ENCODE measurements around the gene NOSTRIN. TPM values are rescaled to one million over a fixed set of nuclear protein-coding genes. Genes with fewer than 3 reads are reported as not detected.
"Not testable (repeated sequence)": the region's sequence is repeated elsewhere in the genome, so short reads cannot be mapped to it uniquely, and the experiment has no call there.

The NOSTRIN gene
- total and polyA plus RNA-seq, 2 donors (not counting 3 experiments of a cell fraction or from before 2014, with no cell fraction given): 0.03 to 0.75 TPM

- Histone ChIP-seq H3K4me1 (ENCODE audit: control insufficient read depth, extremely low read depth, insufficient read depth, low read length) (no peaks in the 10 kb centered on the region), H3K4me2 (ENCODE audit: insufficient read depth, low read length) (no peak overlapping the region), H3K36me3 (ENCODE audit: control insufficient read depth in 2 of 2, extremely low read depth in 1 of 2, insufficient read depth in 2 of 2, low read length in 2 of 2) (peaks cover 0 to 2% of the 10 kb centered on the region in 2 experiments), H3K79me2 (ENCODE audit: control insufficient read depth, insufficient read depth, low read length) (no peaks in the 10 kb centered on the region), H3K27ac (ENCODE audit: insufficient read depth, low read depth, low read length) (no peak overlapping the region), H3K9ac (replicated peaks; ENCODE audit: extremely low read depth, insufficient read depth, low read length) (no peak overlapping the region), H2AFZ (ENCODE audit: low read depth, low read length) (no peak overlapping the region), H3K4me3 (replicated peaks in 1 of 3; ENCODE audit: insufficient read depth in 1 of 3, low read depth in 1 of 3, low read length in 3 of 3) (no peak overlapping the region), H3K9me3 (replicated peaks; ENCODE audit: control insufficient read depth, insufficient read depth, low read length) (no peaks in the 10 kb centered on the region), H3K9me1 (replicated peaks; ENCODE audit: control insufficient read depth, extremely low read depth, insufficient read depth, low read length) (no peaks in the 10 kb centered on the region), H4K20me1 (replicated peaks; ENCODE audit: control insufficient read depth, extremely low read depth, insufficient read depth, low read length) (no peaks in the 10 kb centered on the region), H3K27me3 (ENCODE audit: control insufficient read depth in 2 of 2, insufficient read depth in 2 of 2, low read length in 2 of 2) (no peaks in the 10 kb centered on the region)
- TF ChIP-seq FOS (IDR thresholded peaks at IDR 0.05; ENCODE audit: borderline replicate concordance, insufficient read depth, low read length): no peak
- no peak for TF ChIP-seq MYC (IDR thresholded peaks at IDR 0.05; ENCODE audit: low read depth, low read length)
- no peak for TF ChIP-seq EZH2 (IDR thresholded peaks at IDR 0.05; ENCODE audit: borderline replicate concordance, low read depth, low read length, severe bottlenecking)
- no peak for TF ChIP-seq JUN (IDR thresholded peaks at IDR 0.05; ENCODE audit: borderline replicate concordance, insufficient read depth, insufficient read length, low read depth)
- TF ChIP-seq POLR2AphosphoS5 (IDR thresholded peaks at IDR 0.05; ENCODE audit: insufficient read depth, low read depth, low read length): no peak
- TF ChIP-seq MAX (IDR thresholded peaks at IDR 0.05; ENCODE audit: insufficient read depth, insufficient read length): no peak
- no peak for TF ChIP-seq POLR2A (IDR thresholded peaks at IDR 0.05; ENCODE audit: low read depth, low read length)
- no peak for TF ChIP-seq CTCF (IDR thresholded peaks at IDR 0.05; ENCODE audit: extremely low read depth in 1 of 2, insufficient read depth in 1 of 2, low read depth in 1 of 2, low read length in 2 of 2)
- dilution Hi-C loops (cut with MboI; ENCODE audit: extremely low pct_ligation_motif_present, low sequenced_read_pairs) (no loop called here), intact Hi-C loops (cut with micrococcal nuclease) (no loop called here)
- ChIA-PET CTCF (interaction anchor here (0.9 kb wide), 1 partner anchor 528 kb away, joined by 3 read pairs; no protein-coding TSS in a partner anchor), POLR2A (no interaction called here)
- BruUV-seq (replicated peaks): no TSS peak
- FAIRE-seq (no peak), DNase-seq (ENCODE audit: low read depth, low spot score) (peak; percentile 28)
These were observed 72.1 kb downstream of the NOSTRIN start for GRCh38 chr2:168874368-168875054.

GRCh38 chr2:168882163-168882562, 79.7 kb downstream of the NOSTRIN start:
- not testable (repeated sequence) for BruUV-seq (replicated peaks)

More at GRCh38 chr2:168882163-168882562, 79.7 kb downstream of the NOSTRIN start:
- H3K36me3 ChIP-seq (ENCODE audit: control insufficient read depth in 2 of 2, extremely low read depth in 1 of 2, insufficient read depth in 2 of 2, low read length in 2 of 2); H3K27me3 ChIP-seq (ENCODE audit: control insufficient read depth in 2 of 2, insufficient read depth in 2 of 2, low read length in 2 of 2); H2AFZ ChIP-seq (ENCODE audit: low read depth, low read length); intact Hi-C loops (cut with micrococcal nuclease); H3K4me2 ChIP-seq (ENCODE audit: insufficient read depth, low read length); H3K4me3 ChIP-seq (replicated peaks in 1 of 3; ENCODE audit: insufficient read depth in 1 of 3, low read depth in 1 of 3, low read length in 3 of 3); H3K9me1 ChIP-seq (replicated peaks; ENCODE audit: control insufficient read depth, extremely low read depth, insufficient read depth, low read length); FAIRE-seq; H3K79me2 ChIP-seq (ENCODE audit: control insufficient read depth, insufficient read depth, low read length); H4K20me1 ChIP-seq (replicated peaks; ENCODE audit: control insufficient read depth, extremely low read depth, insufficient read depth, low read length); H3K9me3 ChIP-seq (replicated peaks; ENCODE audit: control insufficient read depth, insufficient read depth, low read length); DNase-seq (ENCODE audit: low read depth, low spot score); H3K4me1 ChIP-seq (ENCODE audit: control insufficient read depth, extremely low read depth, insufficient read depth, low read length); H3K9ac ChIP-seq (replicated peaks; ENCODE audit: extremely low read depth, insufficient read depth, low read length); H3K27ac ChIP-seq (ENCODE audit: insufficient read depth, low read depth, low read length); CTCF ChIA-PET; dilution Hi-C loops (cut with MboI; ENCODE audit: extremely low pct_ligation_motif_present, low sequenced_read_pairs): not testable (repeated sequence)
- POLR2A ChIA-PET: interaction anchor here (0.6 kb wide), 1 partner anchor 1541 kb away, joined by 3 read pairs; no protein-coding TSS in a partner anchor
